Measurements from ENCODE around the gene TMOD3.

TMOD3 gene

DNA sequence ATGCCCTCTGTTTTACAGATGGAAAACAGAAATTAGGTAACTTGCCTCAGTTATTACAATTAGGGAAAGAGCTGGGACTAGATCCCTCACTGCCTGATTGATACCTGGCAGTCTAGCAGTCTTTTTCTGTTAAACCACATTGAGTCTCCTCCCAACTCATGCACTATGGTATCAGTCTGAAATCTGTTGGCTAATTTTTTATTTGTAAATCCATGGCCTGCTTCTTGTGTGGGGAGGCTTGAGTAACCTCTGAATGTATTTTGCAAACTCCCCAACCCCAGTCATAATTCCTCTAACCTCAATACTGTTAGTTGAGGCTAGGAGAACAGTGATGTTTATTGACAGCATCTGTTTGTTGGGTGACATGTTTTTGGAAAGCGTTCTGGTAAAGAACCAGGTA is 35.9 kb downstream of the TMOD3 start:
- POLR2A ChIA-PET, result interaction anchor here (0.6 kb wide), 1 partner anchor 36 kb away, joined by 3 read pairs; the partner anchor contains the start of gene TMOD3

DNA sequence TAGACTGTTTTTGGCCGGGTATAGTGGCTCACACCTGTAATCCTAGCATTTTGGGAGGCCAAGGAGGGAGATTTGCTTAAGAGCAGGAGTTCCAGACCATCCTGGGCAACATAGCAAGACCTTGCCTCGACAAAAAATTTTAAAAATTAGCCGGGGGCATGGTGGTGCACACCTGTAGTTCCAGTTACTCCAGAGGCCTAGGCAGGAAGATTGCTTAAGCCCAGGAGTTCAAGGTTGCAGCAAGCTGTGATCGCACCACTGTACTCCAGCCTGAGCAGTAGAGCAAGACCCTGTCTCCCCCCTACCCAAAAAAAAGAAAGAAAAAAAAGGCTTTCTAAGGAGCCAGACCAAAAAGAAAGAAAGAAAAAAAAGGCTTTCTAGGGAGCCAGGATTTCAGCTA is 36.7 kb downstream of the TMOD3 start:
- DNase-seq (ENCODE audit: extremely low spot score), result no peak
- ChIA-PET POLR2A (interaction anchor here (0.6 kb wide), 1 partner anchor 37 kb away, joined by 3 read pairs; the partner anchor contains the start of gene TMOD3), CTCF (no interaction called here)
- TF ChIP-seq NFRKB (IDR thresholded peaks at IDR 0.05) (no peak), HDGF (IDR thresholded peaks at IDR 0.05; ENCODE audit: borderline replicate concordance) (no peak), ELF4 (IDR thresholded peaks at IDR 0.05) (no peak), SUZ12 (IDR thresholded peaks at IDR 0.05) (no peak), SP1 (IDR thresholded peaks at IDR 0.05) (no peak)

More for the DNA sequence above, 35.9 kb downstream of the TMOD3 start:
- CTCF ChIA-PET, result no interaction called here
- TF ChIP-seq FOXM1 (IDR thresholded peaks at IDR 0.05; ENCODE audit: borderline replicate concordance) (no peak), SUZ12 (IDR thresholded peaks at IDR 0.05) (no peak), CTBP1 (IDR thresholded peaks at IDR 0.05; ENCODE audit: borderline replicate concordance) (no peak), FOXA1 (IDR thresholded peaks at IDR 0.05) (no peak), L3MBTL2 (conservative IDR thresholded peaks at IDR 0.05) (no peak), LEF1 (IDR thresholded peaks at IDR 0.05; ENCODE audit: borderline replicate concordance) (no peak), NFRKB (IDR thresholded peaks at IDR 0.05) (no peak), ELF4 (IDR thresholded peaks at IDR 0.05) (no peak)
- DNase-seq (ENCODE audit: extremely low spot score), result no peak

DNA sequence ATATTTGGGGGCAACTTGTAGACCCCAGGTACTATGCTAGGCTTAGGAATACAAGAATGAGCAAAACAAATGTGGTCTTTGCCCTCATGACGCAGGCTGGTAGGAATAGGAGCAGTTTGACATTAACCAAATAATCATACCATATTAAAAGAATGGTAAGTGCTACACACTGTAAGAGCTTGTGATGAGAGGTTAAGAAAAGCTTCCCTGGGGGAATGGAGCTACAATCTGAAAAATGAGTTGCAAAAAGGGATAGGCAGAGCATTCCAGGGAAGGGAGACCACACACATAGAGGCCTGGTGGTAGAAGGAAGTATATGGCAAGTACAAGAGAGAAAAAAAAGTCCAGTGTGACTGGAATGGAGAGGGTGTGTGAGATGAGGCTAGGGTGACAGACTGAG is 37.3 kb downstream of the TMOD3 start:
- ChIA-PET CTCF (no interaction called here), POLR2A (no interaction called here)
- TF ChIP-seq FOXM1 (IDR thresholded peaks at IDR 0.05; ENCODE audit: borderline replicate concordance) (no peak), CTBP1 (IDR thresholded peaks at IDR 0.05; ENCODE audit: borderline replicate concordance) (no peak), HDGF (IDR thresholded peaks at IDR 0.05; ENCODE audit: borderline replicate concordance) (no peak), ZNF384 (IDR thresholded peaks at IDR 0.05) (no peak), ARNT (IDR thresholded peaks at IDR 0.05) (no peak), BHLHE40 (IDR thresholded peaks at IDR 0.05; ENCODE audit: borderline replicate concordance) (no peak), ELF4 (IDR thresholded peaks at IDR 0.05) (no peak), NFRKB (IDR thresholded peaks at IDR 0.05) (no peak), FOXA1 (IDR thresholded peaks at IDR 0.05) (no peak), SP1 (IDR thresholded peaks at IDR 0.05) (no peak), FOXK2 (IDR thresholded peaks at IDR 0.05) (no peak)
- TF ChIP-seq, protein P1, sequence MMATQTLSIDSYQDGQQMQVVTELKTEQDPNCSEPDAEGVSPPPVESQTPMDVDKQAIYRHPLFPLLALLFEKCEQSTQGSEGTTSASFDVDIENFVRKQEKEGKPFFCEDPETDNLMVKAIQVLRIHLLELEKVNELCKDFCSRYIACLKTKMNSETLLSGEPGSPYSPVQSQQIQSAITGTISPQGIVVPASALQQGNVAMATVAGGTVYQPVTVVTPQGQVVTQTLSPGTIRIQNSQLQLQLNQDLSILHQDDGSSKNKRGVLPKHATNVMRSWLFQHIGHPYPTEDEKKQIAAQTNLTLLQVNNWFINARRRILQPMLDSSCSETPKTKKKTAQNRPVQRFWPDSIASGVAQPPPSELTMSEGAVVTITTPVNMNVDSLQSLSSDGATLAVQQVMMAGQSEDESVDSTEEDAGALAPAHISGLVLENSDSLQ (IDR thresholded peaks at IDR 0.05), result no peak
- DNase-seq (ENCODE audit: extremely low spot score), result no peak

DNA sequence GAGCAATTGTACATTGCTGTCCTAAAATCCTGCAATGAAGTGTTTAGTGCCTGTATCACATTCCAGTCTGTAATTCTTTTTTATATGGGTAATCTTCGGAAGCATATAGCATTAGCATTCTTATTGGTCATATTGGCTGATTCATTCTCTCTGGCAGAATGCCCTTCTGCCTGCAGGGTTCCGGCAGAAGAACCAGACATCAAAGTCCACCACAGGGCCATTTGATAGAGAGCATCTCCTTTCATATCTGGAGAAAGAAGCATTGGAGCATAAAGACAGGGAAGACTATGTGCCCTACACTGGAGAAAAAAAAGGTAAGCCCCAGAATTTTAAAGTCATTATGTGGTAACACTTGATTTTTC is 39.6 kb downstream of the TMOD3 start:
- CTCF ChIA-PET, result no interaction called here
- POLR2A ChIA-PET, result no interaction called here
- DNase-seq (ENCODE audit: extremely low spot score), result no peak
- no peak for TF ChIP-seq ELF4 (IDR thresholded peaks at IDR 0.05)
- TF ChIP-seq FOXA1 (IDR thresholded peaks at IDR 0.05), result no peak
- TF ChIP-seq LEF1 (IDR thresholded peaks at IDR 0.05; ENCODE audit: borderline replicate concordance), result no peak
- TF ChIP-seq ZNF384 (IDR thresholded peaks at IDR 0.05), result no peak
- TF ChIP-seq CTBP1 (IDR thresholded peaks at IDR 0.05; ENCODE audit: borderline replicate concordance), result no peak
- no peak for TF ChIP-seq SUZ12 (IDR thresholded peaks at IDR 0.05)
- TF ChIP-seq NFRKB (IDR thresholded peaks at IDR 0.05), result no peak
- TF ChIP-seq TARDBP (IDR thresholded peaks at IDR 0.05), result no peak
- no peak for TF ChIP-seq FOXK2 (IDR thresholded peaks at IDR 0.05)
- no peak for TF ChIP-seq L3MBTL2 (conservative IDR thresholded peaks at IDR 0.05)

GRCh38 chr15:51870774-51871173 is 41.3 kb downstream of the TMOD3 start:
- POLR2A ChIA-PET, result no interaction called here
- CTCF ChIA-PET, result no interaction called here
- no peak for DNase-seq (ENCODE audit: extremely low spot score)
- TF ChIP-seq, protein P1 (IDR thresholded peaks at IDR 0.05), result no peak
- no peak for TF ChIP-seq ARNT (IDR thresholded peaks at IDR 0.05)
- TF ChIP-seq L3MBTL2 (conservative IDR thresholded peaks at IDR 0.05), result no peak
- no peak for TF ChIP-seq FOXK2 (IDR thresholded peaks at IDR 0.05)
- no peak for TF ChIP-seq SP1 (IDR thresholded peaks at IDR 0.05)
- no peak for TF ChIP-seq BHLHE40 (IDR thresholded peaks at IDR 0.05; ENCODE audit: borderline replicate concordance)
- TF ChIP-seq TARDBP (IDR thresholded peaks at IDR 0.05), result no peak
- TF ChIP-seq NFRKB (IDR thresholded peaks at IDR 0.05), result no peak
- TF ChIP-seq HDGF (IDR thresholded peaks at IDR 0.05; ENCODE audit: borderline replicate concordance), result no peak
- no peak for TF ChIP-seq ELF4 (IDR thresholded peaks at IDR 0.05)

DNA sequence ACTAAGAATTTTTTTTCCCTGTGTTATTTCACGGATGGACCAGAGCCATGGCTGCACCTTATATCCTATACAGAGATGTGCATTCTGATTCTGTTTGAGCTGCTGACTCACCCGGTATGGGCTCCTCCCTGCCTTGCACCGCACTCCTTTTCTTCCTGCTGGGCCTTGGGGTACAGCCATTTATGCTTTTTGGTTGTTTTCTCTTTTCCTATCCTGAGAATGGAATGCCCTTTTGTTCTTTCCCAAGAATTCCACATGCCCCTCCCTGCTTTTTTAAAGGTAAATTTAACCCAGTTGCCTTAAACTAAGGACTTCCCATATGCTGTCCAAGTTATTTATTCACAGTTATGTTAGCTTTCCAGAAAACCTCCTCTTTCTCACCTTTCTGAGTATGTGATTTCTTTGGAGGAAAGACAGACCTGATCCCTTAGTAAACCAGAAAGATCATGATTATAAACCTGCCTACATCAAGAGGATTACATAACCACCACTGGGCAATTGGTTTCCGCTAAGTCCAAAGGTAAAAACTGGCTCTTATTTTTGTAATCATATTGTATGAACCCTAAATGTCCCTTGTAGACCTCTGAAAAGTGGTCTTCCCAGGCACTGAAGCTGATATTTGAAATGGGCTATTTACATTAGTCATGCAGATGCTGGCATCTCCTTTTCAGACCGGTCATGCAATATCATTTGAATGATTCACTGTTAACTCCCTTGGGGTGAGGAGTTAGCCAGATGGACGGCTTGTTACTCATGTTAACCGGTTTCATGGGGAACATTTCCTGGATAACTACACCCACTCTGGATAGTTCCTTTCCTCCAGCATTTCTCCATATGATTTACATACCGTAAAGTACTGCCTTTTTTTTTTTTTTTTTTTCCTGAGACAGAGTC is 45.5 kb downstream of the TMOD3 start:
- POLR2A ChIA-PET, result no interaction called here
- TF ChIP-seq FOXA1 (IDR thresholded peaks at IDR 0.05), result no peak
- no peak for TF ChIP-seq NFRKB (IDR thresholded peaks at IDR 0.05)
- no peak for TF ChIP-seq SUZ12 (IDR thresholded peaks at IDR 0.05)
- TF ChIP-seq SP1 (IDR thresholded peaks at IDR 0.05), result no peak
- no peak for TF ChIP-seq HDGF (IDR thresholded peaks at IDR 0.05; ENCODE audit: borderline replicate concordance)
- TF ChIP-seq FOXK2 (IDR thresholded peaks at IDR 0.05), result no peak
- TF ChIP-seq LEF1 (IDR thresholded peaks at IDR 0.05; ENCODE audit: borderline replicate concordance), result no peak
- TF ChIP-seq FOXM1 (IDR thresholded peaks at IDR 0.05; ENCODE audit: borderline replicate concordance), result no peak
- TF ChIP-seq BHLHE40 (IDR thresholded peaks at IDR 0.05; ENCODE audit: borderline replicate concordance), result no peak
- TF ChIP-seq TARDBP (IDR thresholded peaks at IDR 0.05), result no peak
- no peak for TF ChIP-seq ELF4 (IDR thresholded peaks at IDR 0.05)
- no peak for TF ChIP-seq L3MBTL2 (conservative IDR thresholded peaks at IDR 0.05)
- TF ChIP-seq CTBP1 (IDR thresholded peaks at IDR 0.05; ENCODE audit: borderline replicate concordance), result no peak
- TF ChIP-seq ARNT (IDR thresholded peaks at IDR 0.05), result no peak
- CTCF ChIA-PET, result no interaction called here
- DNase-seq (ENCODE audit: extremely low spot score), result no peak

DNA sequence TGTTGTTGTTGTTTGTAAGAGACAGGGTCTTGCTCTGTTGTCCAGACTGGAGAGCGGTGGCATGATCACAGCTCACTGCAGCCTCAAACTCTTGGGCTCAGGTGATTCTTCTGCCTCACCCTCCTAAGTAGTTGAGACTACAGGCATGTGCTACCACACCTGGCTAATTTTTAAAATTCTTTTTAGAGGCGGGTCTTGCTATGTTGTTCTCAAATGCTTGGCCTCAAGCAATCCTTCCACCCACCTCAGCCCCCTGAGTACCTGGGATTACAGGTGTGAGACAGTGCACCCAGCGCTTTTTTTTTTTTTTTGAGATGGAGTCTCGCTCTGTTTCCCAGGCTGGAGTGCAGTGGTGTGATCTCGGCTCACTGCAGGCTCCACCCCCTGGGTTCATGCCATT is 46.7 kb downstream of the TMOD3 start:
- TF ChIP-seq ELF4 (IDR thresholded peaks at IDR 0.05), result no peak
- TF ChIP-seq CTBP1 (IDR thresholded peaks at IDR 0.05; ENCODE audit: borderline replicate concordance), result no peak
- TF ChIP-seq TARDBP (IDR thresholded peaks at IDR 0.05), result no peak
- TF ChIP-seq FOXM1 (IDR thresholded peaks at IDR 0.05; ENCODE audit: borderline replicate concordance), result no peak
- no peak for TF ChIP-seq ZNF384 (IDR thresholded peaks at IDR 0.05)
- no peak for TF ChIP-seq FOXA1 (IDR thresholded peaks at IDR 0.05)
- TF ChIP-seq SUZ12 (IDR thresholded peaks at IDR 0.05), result no peak
- CTCF ChIA-PET, result no interaction called here

More for the DNA sequence above, 46.7 kb downstream of the TMOD3 start:
- POLR2A ChIA-PET, result no interaction called here
- DNase-seq (ENCODE audit: extremely low spot score), result no peak
